GM19193 (cell line): ENCODE results near the gene CDKAL1.

Experiments used
- POLR2A ChIP-seq: IDR thresholded peaks from 4 replicates; pipeline ENCODE4 v1.6.1; 2011; ENCODE audit not compliant: insufficient read depth, insufficient read length; ENCODE audit errors: extremely low read depth

CDKAL1 gene

GRCh38 chr6:21107796-21108195, 573.5 kb downstream of the CDKAL1 start:
- no peak for TF ChIP-seq POLR2A

GRCh38 chr6:21109391-21110178, 575.3 kb downstream of the CDKAL1 start:
- no peak for TF ChIP-seq POLR2A

- no peak for TF ChIP-seq POLR2A
Measured at GRCh38 chr6:21110684-21111083, 576.4 kb downstream of the CDKAL1 start.

- TF ChIP-seq POLR2A = no peak
Measured at GRCh38 chr6:21111093-21111725, 577.0 kb downstream of the CDKAL1 start.

- TF ChIP-seq POLR2A = no peak
Measured at GRCh38 chr6:21115111-21115510, 580.9 kb downstream of the CDKAL1 start.

- no peak for TF ChIP-seq POLR2A
Measured at GRCh38 chr6:21116736-21117135, 582.5 kb downstream of the CDKAL1 start.

GRCh38 chr6:21118216-21118780, 584.0 kb downstream of the CDKAL1 start:
- no peak for TF ChIP-seq POLR2A

GRCh38 chr6:21121636-21122136, 587.4 kb downstream of the CDKAL1 start:
- TF ChIP-seq POLR2A = no peak

GRCh38 chr6:21123507-21124436, 589.5 kb downstream of the CDKAL1 start:
- TF ChIP-seq POLR2A = no peak

GRCh38 chr6:21128601-21129000, 594.3 kb downstream of the CDKAL1 start:
- TF ChIP-seq POLR2A = no peak

GRCh38 chr6:21131406-21131805, 597.1 kb downstream of the CDKAL1 start:
- TF ChIP-seq POLR2A = no peak

- no peak for TF ChIP-seq POLR2A
Measured at GRCh38 chr6:21132446-21132845, 598.2 kb downstream of the CDKAL1 start.

- no peak for TF ChIP-seq POLR2A
Measured at GRCh38 chr6:21132856-21133838, 598.9 kb downstream of the CDKAL1 start.
